Heart left ventricle (tissue), 16 donors: ENCODE results near the gene DIO2. TPM values are rescaled to one million over a fixed set of nuclear protein-coding genes. Genes with fewer than 3 reads are reported as not detected.

Experiments
- ATAC-seq, 4 donors: fragments of 200-7000 bp; cut with Tn5 transposase; one replicate each; pipeline ENCODE4 v1.9.1; 2020 to 2022; ENCODE audit warnings: moderate library complexity in 4 of 4, mild to moderate bottlenecking in 3 of 4, moderate number of reproducible peaks in 1 of 4
- DNase-seq, 5 donors: peaks; one replicate each; pipeline ENCODE4 v3.0.0-alpha.2; 2020
- H3K27ac ChIP-seq, 12 donors: fragments of 200-600 bp; sonication (generic) in 4 of 12; one replicate each; pipeline versions ENCODE4 v1.5.0 to v1.8.0; 2016 to 2022; ENCODE audit warnings: mild to moderate bottlenecking in 2 of 12
- H3K27me3 ChIP-seq, 9 donors: fragments of 200-600 bp; sonication (generic) in 2 of 9; one replicate each; pipeline versions ENCODE4 v1.5.1 to v1.8.0; 2016 to 2022; ENCODE audit warnings: mild to moderate bottlenecking in 3 of 9
- H3K36me3 ChIP-seq, 9 donors: fragments of 200-600 bp; sonication (generic) in 2 of 9; one replicate each; pipeline versions ENCODE4 v1.5.0 to v1.8.0; 2018 to 2022; ENCODE audit warnings: mild to moderate bottlenecking in 2 of 9
- H3K4me1 ChIP-seq, 12 donors: fragments of 200-600 bp; sonication (generic) in 4 of 12; one replicate each; pipeline versions ENCODE4 v1.5.0 to v1.8.0; 2016 to 2022; ENCODE audit warnings: mild to moderate bottlenecking in 3 of 12
- H3K4me3 ChIP-seq, 12 donors: fragments of 200-600 bp; sonication (generic) in 4 of 12; one replicate each; pipeline versions ENCODE4 v1.5.0 to v1.8.0; 2017 to 2022; ENCODE audit warnings: mild to moderate bottlenecking in 9 of 12, moderate library complexity in 4 of 12
- H3K9me3 ChIP-seq, 12 donors: fragments of 200-600 bp; sonication (generic) in 4 of 12; one replicate each; pipeline versions ENCODE4 v1.5.0 to v1.8.0; 2016 to 2022; ENCODE audit warnings: mild to moderate bottlenecking in 1 of 12
- POLR2A ChIP-seq, 2 donors: fragments of 450-650 bp; IDR thresholded peaks; one replicate each; pipeline ENCODE4 v1.6.1; 2017; ENCODE audit warnings: antibody characterized with exemption in 2 of 2, mild to moderate bottlenecking in 2 of 2, moderate library complexity in 2 of 2
- WGBS, 4 donors: extraction: QIAGEN DNeasy Blood & Tissue Kit in 2 of 4; methylation state at CpG; one replicate each; pipeline versions ENCODE4 v1.1.5 to v1.1.7; 2013 to 2018; 5-methylcytosine and 5-hydroxymethylcytosine counted together
- intact Hi-C, 10 donors: fragments of 100-400 bp; cut with DNase I; formaldehyde crosslinking; loops; one replicate each; pipeline versions ENCODE4 v1.11.1 to v1.14.2; 2022
- polyA plus RNA-seq, 2 donors: library from polyadenylated mRNA; stranded (reverse); fragments of 200-250 nt; gene quantifications; one replicate each; pipeline ENCODE4 v1.2.3, GENCODE V29; 2013
- total RNA-seq, 9 donors: library from RNA; depleted of rRNA in 2 of 9; stranded (reverse); fragments of >200 nt in 2 of 9; fragmentation: NEBNext Ultra II Directional in 3 of 9; extraction: Animal tissue kit (Norgen Biotek cat#: 25700) in 3 of 9; gene quantifications; one replicate each; pipeline versions ENCODE4 v1.1.0 to v1.2.4, GENCODE V29; 2016 to 2023
- TF ChIP-seq, protein P1 (sequence below), 12 donors: fragments of 200-600 bp; sonication (generic) in 4 of 12; IDR thresholded peaks; one replicate each; pipeline versions ENCODE4 v1.5.0 to v1.8.0; 2018 to 2022; ENCODE audit warnings: antibody characterized with exemption in 12 of 12, mild to moderate bottlenecking in 5 of 12
- donor health status: ischemic (EF 13 %, LVEDD 7.1; RV severe dilation, severe dysfunction).
- donor health status: healthy with polysubstance abuse.
- donor health status: DM: no; HTN: yes; CAD: no.
- donor health status: DM: no; HTN: no; CAD: no.
- donor health status: ischemic (EF 25% LVEDD 6.9; RV normal size, moderate dysfunction).
- donor health status: ischemic (EF 25% LVEDD 5.7; RV mildly dilated, moderate dysfunction).
- donor health status: healthy.
- donor health status: DM: yes; HTN: yes; CAD: no.
- donor health status: ischemic (EF 35%, LVEDD 5.7; RV mildly dilated, moderate dysfunction).
- donor health status: nonischemic (EF 11% LVEDD 7.7; RV severe dilation, severe dysfunction).
- donor health status: DM: yes; HTN: yes; CAD: no.
- donor health status: PGD.
- donor health status: ischemic (EF 29% LVEDD 5.4; RV normal size, mild dysfunction).
- donor health status: nonischemic (EF 23%, LVEDD 6.1; RV moderate dilation, normal function).

DIO2 gene
- total and polyA plus RNA-seq, 11 donors = 0.29 to 30.9 (median 8.1) TPM

GRCh38 chr14:80200093-80200492 is 11.2 kb downstream of the DIO2 start:
- WGBS, 4 donors = 55 to 60% (median 56%) methylated on average over 4 of the region's 4 CpGs
- TF ChIP-seq, protein P1, sequence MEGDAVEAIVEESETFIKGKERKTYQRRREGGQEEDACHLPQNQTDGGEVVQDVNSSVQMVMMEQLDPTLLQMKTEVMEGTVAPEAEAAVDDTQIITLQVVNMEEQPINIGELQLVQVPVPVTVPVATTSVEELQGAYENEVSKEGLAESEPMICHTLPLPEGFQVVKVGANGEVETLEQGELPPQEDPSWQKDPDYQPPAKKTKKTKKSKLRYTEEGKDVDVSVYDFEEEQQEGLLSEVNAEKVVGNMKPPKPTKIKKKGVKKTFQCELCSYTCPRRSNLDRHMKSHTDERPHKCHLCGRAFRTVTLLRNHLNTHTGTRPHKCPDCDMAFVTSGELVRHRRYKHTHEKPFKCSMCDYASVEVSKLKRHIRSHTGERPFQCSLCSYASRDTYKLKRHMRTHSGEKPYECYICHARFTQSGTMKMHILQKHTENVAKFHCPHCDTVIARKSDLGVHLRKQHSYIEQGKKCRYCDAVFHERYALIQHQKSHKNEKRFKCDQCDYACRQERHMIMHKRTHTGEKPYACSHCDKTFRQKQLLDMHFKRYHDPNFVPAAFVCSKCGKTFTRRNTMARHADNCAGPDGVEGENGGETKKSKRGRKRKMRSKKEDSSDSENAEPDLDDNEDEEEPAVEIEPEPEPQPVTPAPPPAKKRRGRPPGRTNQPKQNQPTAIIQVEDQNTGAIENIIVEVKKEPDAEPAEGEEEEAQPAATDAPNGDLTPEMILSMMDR (IDR thresholded peaks at IDR 0.05) = no peak
- TF ChIP-seq POLR2A (IDR thresholded peaks at IDR 0.05) = no peak
- intact Hi-C loops = no loop called here
- H3K36me3 ChIP-seq = peaks cover 0 to 11% (median 0%) of the 10 kb centered on the region in 9 donors
- no peaks in the 10 kb centered on the region for H3K4me1 ChIP-seq
- no peak overlapping the region for H3K4me3 ChIP-seq
- no peaks in the 10 kb centered on the region for H3K9me3 ChIP-seq
- ATAC-seq (no peak), DNase-seq (no peak)
- H3K27me3 ChIP-seq = no peaks in the 10 kb centered on the region
- H3K27ac ChIP-seq = no peak overlapping the region

DNA sequence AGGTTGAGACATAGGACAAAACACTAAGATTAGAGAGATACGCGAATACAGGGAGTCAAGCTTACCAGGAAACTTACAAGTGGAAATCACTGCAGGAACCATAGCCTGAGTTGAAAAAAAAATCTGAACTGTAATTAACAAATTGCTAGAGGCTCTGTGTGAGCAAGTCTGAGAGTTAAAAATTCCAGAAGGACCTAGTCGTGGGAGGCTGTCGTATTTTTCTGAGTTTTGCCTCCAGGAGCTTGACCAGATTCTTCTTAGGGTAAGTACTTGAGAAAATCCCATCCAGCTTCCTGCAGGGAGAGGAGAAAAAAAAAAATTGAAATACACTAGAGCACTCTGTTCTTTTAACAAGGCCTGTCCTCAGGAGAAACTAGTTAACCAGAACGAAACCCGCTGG is 22.7 kb downstream of the DIO2 start:
- Histone ChIP-seq H3K9me3 (no peaks in the 10 kb centered on the region), H3K36me3 (no peaks in the 10 kb centered on the region), H3K27me3 (peaks cover 0 to 4% (median 0%) of the 10 kb centered on the region in 9 donors), H3K4me1 (no peaks in the 10 kb centered on the region), H3K4me3 (no peak overlapping the region), H3K27ac (no peak overlapping the region)
- TF ChIP-seq POLR2A (IDR thresholded peaks at IDR 0.05) = no peak
- 89 to 94% (median 91%) methylated on average over 6 of the region's 6 CpGs for WGBS, 4 donors
- intact Hi-C loops = no loop called here
- no peak for DNase-seq
- no peak for ATAC-seq

DNA sequence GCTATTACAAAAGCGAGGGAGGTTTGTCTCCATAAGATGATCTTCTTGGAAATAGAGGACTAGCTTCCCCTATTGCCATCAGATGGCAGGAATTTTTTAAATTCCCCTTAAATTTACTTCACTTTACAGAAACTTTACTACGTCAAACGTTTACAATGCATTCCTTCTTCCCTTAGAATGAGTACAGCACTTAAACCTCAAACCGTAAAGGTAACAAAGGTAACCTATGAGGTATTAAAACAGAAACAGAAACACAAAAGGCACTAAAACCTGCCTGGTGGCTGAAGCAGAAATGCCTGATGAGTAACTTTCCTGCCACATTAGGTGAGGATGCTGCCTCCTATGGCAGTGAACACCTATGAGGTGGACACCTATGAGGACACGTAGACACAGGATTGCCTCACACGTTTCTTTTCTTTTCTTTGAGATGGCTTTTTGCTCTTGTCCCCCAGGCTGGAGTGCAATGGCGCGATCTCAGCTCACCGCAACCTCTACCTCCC is 25.0 kb downstream of the DIO2 start:
- H3K9me3 ChIP-seq = no peaks in the 10 kb centered on the region
- WGBS, 4 donors = 87 to 90% (median 89%) methylated on average over 9 of the region's 9 CpGs
- H3K27me3 ChIP-seq = peaks cover 0 to 4% (median 0%) of the 10 kb centered on the region in 9 donors
- DNase-seq (no peak), ATAC-seq (no peak)
- H3K27ac ChIP-seq = no peak overlapping the region
- H3K4me3 ChIP-seq = no peak overlapping the region
- H3K4me1 ChIP-seq = no peaks in the 10 kb centered on the region
- no peaks in the 10 kb centered on the region for H3K36me3 ChIP-seq
- no peak for TF ChIP-seq POLR2A (IDR thresholded peaks at IDR 0.05)
- TF ChIP-seq, protein P1 (IDR thresholded peaks at IDR 0.05) = no peak
- intact Hi-C loops = no loop called here

GRCh38 chr14:80176893-80177292 is 34.4 kb downstream of the DIO2 start:
- H3K27me3 ChIP-seq = no peaks in the 10 kb centered on the region
- TF ChIP-seq, protein P1 (IDR thresholded peaks at IDR 0.05) = no peak
- no peak for TF ChIP-seq POLR2A (IDR thresholded peaks at IDR 0.05)

DNA sequence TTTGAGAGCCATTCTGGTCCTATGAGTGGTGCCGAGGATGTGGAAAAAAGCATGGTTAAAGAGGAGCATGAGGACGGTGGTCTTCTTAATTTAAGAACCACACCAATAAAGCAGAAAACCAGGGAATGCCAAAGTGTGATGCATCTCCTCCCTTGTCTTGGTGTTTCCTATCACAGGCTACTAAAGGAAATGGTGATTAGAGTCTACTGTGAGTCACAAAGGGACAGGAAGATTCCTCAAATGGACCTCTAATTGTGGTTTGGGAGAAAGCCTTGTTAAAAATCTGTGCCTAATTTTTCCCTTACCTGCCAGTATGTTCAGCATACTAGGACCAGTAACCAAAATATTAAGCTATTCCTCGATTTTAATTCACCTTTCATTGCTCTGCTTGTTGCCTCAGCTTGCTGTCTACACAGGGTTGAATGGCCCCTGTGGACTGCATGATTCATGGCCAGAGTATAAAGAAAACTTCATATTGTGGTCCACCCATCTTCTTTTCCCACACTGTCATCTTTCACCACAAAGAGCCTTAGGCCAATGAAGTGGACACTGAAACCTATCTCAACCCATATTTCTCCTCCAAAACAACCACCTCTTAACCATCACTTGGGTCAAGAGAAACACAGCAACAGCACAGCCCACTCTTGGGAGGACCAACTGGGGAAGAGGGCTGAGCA is 38.8 kb downstream of the DIO2 start:
- TF ChIP-seq, protein P1 (IDR thresholded peaks at IDR 0.05) = no peak
- TF ChIP-seq POLR2A (IDR thresholded peaks at IDR 0.05) = no peak
- Histone ChIP-seq H3K36me3 (no peaks in the 10 kb centered on the region), H3K27ac (no peak overlapping the region), H3K27me3 (no peaks in the 10 kb centered on the region), H3K9me3 (no peaks in the 10 kb centered on the region), H3K4me3 (no peak overlapping the region), H3K4me1 (peaks cover 0 to 8% (median 0%) of the 10 kb centered on the region in 12 donors)
- DNase-seq (no peak), ATAC-seq (no peak)
- intact Hi-C loops = no loop called here
- 69 to 79% (median 73%) methylated on average over 3 of the region's 3 CpGs for WGBS, 4 donors

More at GRCh38 chr14:80176893-80177292, 34.4 kb downstream of the DIO2 start:
- no peaks in the 10 kb centered on the region for H3K36me3 ChIP-seq
- no peak for DNase-seq
- H3K27ac ChIP-seq = no peak overlapping the region
- ATAC-seq = no peak
- no peak overlapping the region for H3K4me3 ChIP-seq
- H3K4me1 ChIP-seq = no peaks in the 10 kb centered on the region
- intact Hi-C loops = no loop called here
- no peaks in the 10 kb centered on the region for H3K9me3 ChIP-seq
